ENCODE data around the gene IFNB1.

GRCh38 chr9:21084242-21084850, 6.6 kb upstream of the IFNB1 start:
- TF ChIP-seq, protein P1, sequence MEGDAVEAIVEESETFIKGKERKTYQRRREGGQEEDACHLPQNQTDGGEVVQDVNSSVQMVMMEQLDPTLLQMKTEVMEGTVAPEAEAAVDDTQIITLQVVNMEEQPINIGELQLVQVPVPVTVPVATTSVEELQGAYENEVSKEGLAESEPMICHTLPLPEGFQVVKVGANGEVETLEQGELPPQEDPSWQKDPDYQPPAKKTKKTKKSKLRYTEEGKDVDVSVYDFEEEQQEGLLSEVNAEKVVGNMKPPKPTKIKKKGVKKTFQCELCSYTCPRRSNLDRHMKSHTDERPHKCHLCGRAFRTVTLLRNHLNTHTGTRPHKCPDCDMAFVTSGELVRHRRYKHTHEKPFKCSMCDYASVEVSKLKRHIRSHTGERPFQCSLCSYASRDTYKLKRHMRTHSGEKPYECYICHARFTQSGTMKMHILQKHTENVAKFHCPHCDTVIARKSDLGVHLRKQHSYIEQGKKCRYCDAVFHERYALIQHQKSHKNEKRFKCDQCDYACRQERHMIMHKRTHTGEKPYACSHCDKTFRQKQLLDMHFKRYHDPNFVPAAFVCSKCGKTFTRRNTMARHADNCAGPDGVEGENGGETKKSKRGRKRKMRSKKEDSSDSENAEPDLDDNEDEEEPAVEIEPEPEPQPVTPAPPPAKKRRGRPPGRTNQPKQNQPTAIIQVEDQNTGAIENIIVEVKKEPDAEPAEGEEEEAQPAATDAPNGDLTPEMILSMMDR (IDR thresholded peaks at IDR 0.05) = no peak
- TF ChIP-seq POLR2A (IDR thresholded peaks at IDR 0.05) (no peak), POLR2AphosphoS5 (IDR thresholded peaks at IDR 0.05) (no peak)

Data from sigmoid colon (tissue), 4 donors.